NCI-H1417 treated with DMSO at 0.1 percent for 48 hours (cell line): Measurements from ENCODE around the gene ZBTB7C.
A peak's percentile ranks its signal among the peaks of the same experiment; 100 is the strongest.

Experiments used
- DNase-seq: peaks from one replicate; lab custom pipeline; 2025; lab: John Stamatoyannopoulos, UW

The ZBTB7C gene

GRCh38 chr18:48252525-48252924 lies 156.7 kb downstream of the ZBTB7C start:
- DNase-seq: no peak

GRCh38 chr18:48250918-48251317 lies 158.3 kb downstream of the ZBTB7C start:
- DNase-seq: no peak

GRCh38 chr18:48250362-48250907 lies 158.7 kb downstream of the ZBTB7C start:
- DNase-seq: no peak

- DNase-seq: no peak
Measured at GRCh38 chr18:48249854-48250253, 159.3 kb downstream of the ZBTB7C start.

DNA sequence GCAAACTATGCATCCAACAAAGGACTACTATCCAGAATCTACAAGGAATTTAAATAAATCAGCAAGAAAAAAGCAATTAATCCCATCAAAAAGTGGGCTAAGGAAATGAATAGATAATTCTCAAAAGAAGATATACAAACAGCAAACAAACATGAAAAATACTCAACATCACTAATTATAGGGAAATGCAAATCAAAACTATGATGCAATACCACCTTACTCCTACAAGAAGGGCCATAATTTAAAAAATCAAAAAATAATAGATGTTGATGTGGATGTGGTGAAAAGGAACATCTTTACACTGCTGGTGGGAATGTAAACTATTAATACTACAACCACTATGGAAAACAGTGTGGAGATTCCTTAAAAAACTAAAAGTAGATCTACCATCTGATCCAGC lies 164.7 kb downstream of the ZBTB7C start:
- no peak for DNase-seq

DNA sequence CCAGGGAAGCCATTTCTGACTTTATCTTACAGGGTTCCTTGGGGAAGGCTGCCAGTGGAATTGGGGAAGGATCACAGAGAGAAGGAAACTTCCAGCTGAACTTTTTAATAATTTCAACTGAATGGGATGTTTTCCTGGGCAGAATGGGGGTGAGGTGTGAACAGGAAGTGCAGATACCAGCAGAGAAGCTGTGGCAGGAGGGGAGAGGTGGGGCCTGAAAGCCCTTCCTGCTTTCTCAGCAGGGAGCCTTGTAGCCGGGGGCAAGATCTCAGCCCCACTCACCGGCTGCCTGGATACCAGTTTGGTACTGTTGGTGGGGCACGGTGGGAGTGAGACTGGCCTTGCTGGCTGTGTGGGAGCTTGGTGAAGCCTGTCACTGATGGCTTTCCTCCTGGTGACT lies 170.5 kb downstream of the ZBTB7C start:
- no peak for DNase-seq

GRCh38 chr18:48238206-48238605 lies 171.0 kb downstream of the ZBTB7C start:
- DNase-seq: no peak

DNA sequence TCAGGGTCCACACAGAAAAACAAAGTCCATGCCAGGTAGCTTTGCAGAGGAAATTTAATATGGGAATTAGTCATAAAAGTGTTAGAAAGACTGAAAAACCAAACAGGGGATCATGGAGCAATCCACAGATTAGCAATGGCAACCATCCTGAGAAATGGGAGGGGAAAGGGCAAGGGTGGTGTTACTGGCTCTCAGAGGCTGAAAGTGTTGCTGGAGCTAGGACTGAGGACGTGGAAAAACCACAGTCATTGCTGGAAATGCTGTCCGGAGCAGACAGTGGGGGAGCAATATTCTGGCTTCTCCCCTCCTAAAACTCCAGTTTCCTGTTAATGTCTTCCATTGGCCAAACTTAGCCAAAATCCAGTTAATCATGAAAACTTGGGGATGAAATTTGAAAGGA lies 172.4 kb downstream of the ZBTB7C start:
- no peak for DNase-seq

DNA sequence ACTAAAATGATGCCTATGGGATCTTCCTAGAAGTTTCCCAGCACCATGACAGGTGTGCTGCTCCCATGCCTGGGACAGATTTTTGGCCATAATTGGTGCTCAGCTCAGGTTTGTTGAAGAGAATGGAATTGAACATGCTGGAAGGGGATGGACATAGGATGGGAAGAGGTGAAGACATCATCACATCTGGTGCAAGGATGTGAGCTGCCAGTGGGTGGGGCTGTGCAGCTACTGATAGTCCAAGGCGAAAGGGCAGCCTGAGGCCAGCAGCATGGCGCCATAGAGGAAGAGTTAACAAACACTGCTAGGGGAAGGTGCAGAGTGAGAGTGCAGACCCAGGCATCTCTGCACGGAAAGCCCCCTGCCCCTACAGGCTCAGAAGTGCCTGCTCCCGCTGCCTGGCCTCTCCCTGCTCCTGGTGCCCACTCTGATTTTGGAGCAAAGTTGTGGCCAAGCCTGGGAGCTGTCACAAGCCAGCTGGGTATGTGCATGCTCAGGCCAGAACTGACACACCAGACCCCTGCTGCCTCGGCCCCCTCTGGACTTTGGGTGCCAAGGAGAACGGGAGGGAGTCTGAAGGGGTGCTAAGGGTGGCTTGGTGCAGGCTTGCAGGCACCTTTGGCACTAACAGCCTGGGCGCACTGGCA lies 178.6 kb downstream of the ZBTB7C start:
- peak; percentile 15 for DNase-seq

DNA sequence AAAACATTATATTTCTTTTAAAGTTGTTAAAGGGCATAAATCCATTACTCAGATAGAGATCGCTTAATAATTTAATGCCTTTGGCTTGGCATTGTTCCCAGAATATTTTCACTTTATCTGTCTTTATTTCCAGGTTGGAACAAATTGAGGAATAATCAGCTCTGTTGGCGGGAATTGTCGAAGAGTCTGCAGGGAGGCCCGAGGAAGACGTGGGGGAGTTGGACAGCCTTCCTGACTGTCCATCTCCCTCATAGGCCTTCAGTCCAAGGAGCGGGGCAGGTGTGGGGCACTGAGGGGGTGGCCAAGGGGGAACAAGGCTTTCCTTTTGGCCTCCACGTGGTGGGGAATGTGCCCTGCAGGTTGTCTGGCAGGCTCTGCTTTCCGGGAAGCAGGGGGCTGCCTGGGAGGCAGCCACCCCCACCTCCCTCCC lies 179.6 kb downstream of the ZBTB7C start:
- no peak for DNase-seq

- no peak for DNase-seq
Measured at GRCh38 chr18:48228841-48229240, 180.3 kb downstream of the ZBTB7C start.

- DNase-seq: no peak
Measured at GRCh38 chr18:48228301-48228715, 180.9 kb downstream of the ZBTB7C start.

DNA sequence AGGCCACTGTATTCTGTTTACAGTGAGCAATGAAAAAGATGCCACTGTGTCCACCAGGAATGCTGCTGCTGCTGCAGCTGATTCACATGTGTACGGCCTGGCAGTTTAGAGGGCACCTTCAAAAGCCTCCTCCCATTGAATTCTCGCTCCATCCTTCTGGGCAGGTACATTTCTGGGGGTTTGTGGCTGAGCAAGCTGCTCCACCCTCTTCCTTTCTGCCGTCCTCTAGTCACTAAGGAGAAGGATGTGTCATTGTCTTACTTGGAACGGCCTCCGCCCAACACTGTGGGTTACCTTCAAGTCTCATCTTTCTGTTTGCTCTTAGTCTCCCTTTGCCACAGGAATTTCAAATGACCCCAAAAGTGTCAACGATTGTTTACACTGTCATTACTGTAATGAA lies 182.0 kb downstream of the ZBTB7C start:
- no peak for DNase-seq

- no peak for DNase-seq
Measured at GRCh38 chr18:48226401-48226800, 182.8 kb downstream of the ZBTB7C start.

DNA sequence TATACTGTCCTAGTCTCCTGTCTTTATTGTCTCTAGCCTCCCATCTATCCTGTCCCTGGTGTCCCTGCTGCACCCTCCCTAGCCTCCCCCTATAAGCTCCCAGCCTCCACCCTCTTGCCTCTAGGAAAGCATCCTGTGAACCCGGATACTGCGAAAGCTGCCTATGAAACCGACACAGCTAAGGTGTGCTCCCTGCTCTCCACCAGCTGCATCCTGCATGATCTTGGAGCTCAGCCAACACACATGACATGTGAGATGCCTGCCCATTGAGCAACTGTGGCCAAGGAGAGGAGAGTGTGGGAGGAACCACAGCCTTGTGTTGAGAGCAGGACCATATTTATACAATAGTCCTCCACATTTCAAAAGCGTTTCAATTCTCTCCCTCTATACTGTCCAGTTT lies 187.1 kb downstream of the ZBTB7C start:
- peak; percentile 76 for DNase-seq

- no peak for DNase-seq
Measured at GRCh38 chr18:48219810-48220499, 189.2 kb downstream of the ZBTB7C start.

GRCh38 chr18:48219037-48219809 lies 190.0 kb downstream of the ZBTB7C start:
- DNase-seq: no peak

- no peak for DNase-seq
Measured at GRCh38 chr18:48218285-48219022, 190.7 kb downstream of the ZBTB7C start.

DNA sequence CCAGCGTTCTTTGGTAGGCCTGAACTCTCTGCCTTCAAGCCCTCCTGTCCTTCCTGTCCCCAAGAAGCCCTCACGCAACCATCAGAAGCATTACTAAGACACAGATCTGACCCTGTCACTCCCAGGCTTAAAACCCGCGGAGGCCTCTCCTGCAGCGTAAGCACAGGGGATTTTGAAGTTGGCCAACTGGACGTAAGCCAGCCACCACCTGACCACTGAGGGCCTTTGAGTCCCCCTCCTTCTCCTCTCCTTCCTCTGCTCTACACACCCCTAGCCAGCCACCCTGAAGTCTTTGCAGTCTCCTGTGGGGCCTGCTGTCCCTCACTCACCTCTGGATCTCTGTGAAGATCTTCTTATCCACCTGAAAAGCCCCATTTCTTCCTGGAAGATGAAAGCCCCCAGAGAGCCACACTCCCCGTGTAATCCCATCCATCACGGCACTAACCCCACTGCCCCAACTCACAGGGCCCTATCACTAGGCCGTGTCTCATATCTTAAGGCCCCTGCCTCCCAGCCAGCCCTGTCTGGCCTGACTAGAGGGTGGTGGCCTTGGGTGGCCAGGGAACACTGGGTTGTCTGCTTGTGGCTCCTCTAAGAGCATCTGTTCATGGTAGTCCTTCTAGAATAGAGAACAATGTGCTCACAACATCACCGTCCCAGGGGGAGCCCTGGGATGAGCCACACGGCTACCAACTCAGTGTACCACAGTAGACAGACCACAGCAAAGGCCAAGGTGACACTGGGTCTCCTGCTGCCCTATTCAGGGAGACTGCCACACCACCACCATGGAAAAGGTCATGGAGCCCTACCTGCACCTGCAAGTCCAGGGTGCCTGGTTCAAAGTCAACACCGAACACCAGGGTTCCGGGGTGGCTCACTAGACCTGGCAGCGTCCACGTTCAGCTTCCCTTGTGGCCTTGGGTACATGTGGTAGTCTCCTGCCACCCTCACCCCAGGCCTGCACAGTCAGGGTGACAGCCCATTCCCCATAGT lies 191.6 kb downstream of the ZBTB7C start:
- DNase-seq: no peak

GRCh38 chr18:48216639-48217257 lies 192.4 kb downstream of the ZBTB7C start:
- peak; percentile 66 for DNase-seq
